Measurements from ENCODE around the gene UNC45A. TPM values are rescaled to one million over a fixed set of nuclear protein-coding genes. Genes with fewer than 3 reads are reported as not detected.

UNC45A gene
- total and polyA plus RNA-seq, 2 of the 8 experiments (the other 6 are each of a cell fraction or from before 2014, with no cell fraction given) = 74.1 to 84.2 TPM

GRCh38 chr15:90953947-90954711 lies 19.0 kb downstream of the UNC45A start:
- H3K56ac ChIP-seq (replicated peaks; ENCODE audit: insufficient read length, low read depth, low read length) = no peak overlapping the region
- H4K8ac ChIP-seq (ENCODE audit: extremely low read depth, insufficient read depth, low read length) = no peak overlapping the region
- H3K9me3 ChIP-seq (ENCODE audit: insufficient read depth in 2 of 2, low read depth in 1 of 2, low read length in 1 of 2) = no peaks in the 10 kb centered on the region
- H4K5ac ChIP-seq (ENCODE audit: insufficient read length, low read depth, low read length) = no peak overlapping the region
- no peak overlapping the region for H3K14ac ChIP-seq (ENCODE audit: insufficient read length)
- H4K20me1 ChIP-seq (replicated peaks in 1 of 2; ENCODE audit: control insufficient read depth in 1 of 2, insufficient read depth in 2 of 2, low read length in 2 of 2) = peaks cover 0 to 5% of the 10 kb centered on the region in 2 experiments
- DNase-seq (ENCODE audit: low read depth in 1 of 2, low spot score in 2 of 2) = no peak
- H3K36me3 ChIP-seq (ENCODE audit: control insufficient read depth in 2 of 4, insufficient read depth in 4 of 4, low read length in 3 of 4) = peaks cover 7 to 38% (median 28%) of the 10 kb centered on the region in 4 experiments
- H2BK20ac ChIP-seq (ENCODE audit: low read length) = no peak overlapping the region
- no peak overlapping the region for H2BK12ac ChIP-seq (ENCODE audit: low read depth, low read length)
- no peak overlapping the region for H2BK15ac ChIP-seq (ENCODE audit: low read length)
- H3K18ac ChIP-seq (ENCODE audit: extremely low read depth, low read length) = no peak overlapping the region
- no peak overlapping the region for H2AK5ac ChIP-seq (ENCODE audit: low read depth, low read length)
- no peak overlapping the region for H3K9ac ChIP-seq (replicated peaks in 1 of 4; ENCODE audit: extremely low read depth in 1 of 4, low read depth in 3 of 4, low read length in 3 of 4)
- FAIRE-seq = no peak
- peaks cover 3% of the 10 kb centered on the region; the same call in 1 of the 2 replicates for H3K79me1 ChIP-seq (ENCODE audit: low read depth, low read length)
- no peak overlapping the region for H3K23ac ChIP-seq (ENCODE audit: insufficient read length)
- peaks cover 14% of the 10 kb centered on the region; the same call in 1 of the 2 replicates for H3K23me2 ChIP-seq (ENCODE audit: low read depth, low read length)
- no peak overlapping the region for H4K91ac ChIP-seq (replicated peaks; ENCODE audit: insufficient read length, low read length)
- CTCF ChIA-PET (ENCODE audit: partially characterized antibody) = interaction anchor here (0.8 to 19.2 kb wide), 7 partner anchors 8 to 472 kb away, joined by 3 to 306 read pairs (median 5); partner anchors contain the start of genes HDDC3 and UNC45A
- H2BK120ac ChIP-seq (replicated peaks; ENCODE audit: low read depth, low read length) = no peak overlapping the region
- no peaks in the 10 kb centered on the region for H3K79me2 ChIP-seq (ENCODE audit: control insufficient read depth in 1 of 2, insufficient read depth in 2 of 2, low read length in 2 of 2)
- peaks cover 0 to 15% (median 8%) of the 10 kb centered on the region in 4 experiments; a peak in 6 of 7 replicates for H3K4me1 ChIP-seq (replicated peaks in 1 of 4; ENCODE audit: control insufficient read depth in 3 of 4, insufficient read depth in 4 of 4, low read length in 3 of 4)
- H3K4me3 ChIP-seq (ENCODE audit: extremely low read depth in 1 of 4, insufficient read depth in 2 of 4, low read depth in 3 of 4, low read length in 4 of 4) = peak overlapping the region in 1 of 4 experiments; percentile 72; a peak in 4 of 8 replicates
- H3K4ac ChIP-seq (replicated peaks; ENCODE audit: insufficient read length, low read depth, low read length) = no peak overlapping the region
- 64% methylated on average over 12 of the region's 16 CpGs; no CpG with 5 or more reads in 1 of the 2 experiments for WGBS, 2 experiments (ENCODE audit: extremely low coverage in 1 of 2, insufficient coverage in 1 of 2, insufficient read length in 1 of 2, insufficient replicate concordance in 2 of 2, low coverage in 1 of 2, low lambda C conversion rate in 2 of 2, missing lambda C conversion rate in 1 of 2)
- POLR2A ChIA-PET (ENCODE audit: partially characterized antibody) = interaction anchor here (0.7 to 2.7 kb wide), 13 partner anchors 11 to 114 kb away, joined by 3 to 14 read pairs (median 5); partner anchors contain the start of genes HDDC3, MAN2A2, PRC1 and UNC45A
- H2BK5ac ChIP-seq (ENCODE audit: low read depth, low read length) = no peak overlapping the region
- H3K27me3 ChIP-seq (replicated peaks in 1 of 4; ENCODE audit: control insufficient read depth in 3 of 4, extremely low read depth in 1 of 4, insufficient read depth in 3 of 4, low read length in 3 of 4) = no peaks in the 10 kb centered on the region
- no peak for TF ChIP-seq CEBPB (IDR thresholded peaks at IDR 0.05; ENCODE audit: low read depth, low read length)
- TF ChIP-seq SIX5 (IDR thresholded peaks at IDR 0.05; ENCODE audit: low read depth, low read length) = no peak
- TF ChIP-seq SIN3A (conservative IDR thresholded peaks at IDR 0.05 in 1 of 2, IDR thresholded peaks at IDR 0.05 in 1 of 2; ENCODE audit: low read depth in 1 of 2, low read length in 2 of 2) = no peak
- TF ChIP-seq TBP (IDR thresholded peaks at IDR 0.05; ENCODE audit: low read depth, low read length) = no peak
- no peak for TF ChIP-seq SRF (IDR thresholded peaks at IDR 0.05; ENCODE audit: low read depth, low read length)
- no peak for TF ChIP-seq TAF7 (optimal IDR thresholded peaks at IDR 0.05; ENCODE audit: borderline replicate concordance, low read depth, low read length)
- TF ChIP-seq SAP30 (IDR thresholded peaks at IDR 0.05; ENCODE audit: insufficient read depth, insufficient replicate concordance, low read length) = no peak
- TF ChIP-seq SP4 (IDR thresholded peaks at IDR 0.05; ENCODE audit: low read length) = no peak
- no peak for TF ChIP-seq RFX5 (IDR thresholded peaks at IDR 0.05; ENCODE audit: borderline replicate concordance, low read depth, low read length)
- no peak overlapping the region for H2AFZ ChIP-seq (ENCODE audit: low read length)
- H3K27ac ChIP-seq (ENCODE audit: low read depth, low read length) = no peak overlapping the region
- peak overlapping the region in 1 of 2 experiments; percentile 82; a peak in 1 of 4 replicates for H3K4me2 ChIP-seq (ENCODE audit: insufficient read depth in 1 of 2, low read depth in 2 of 2, low read length in 2 of 2)
